ENCODE data around the gene ABHD12B. TPM values are rescaled to one million over a fixed set of nuclear protein-coding genes. Genes with fewer than 3 reads are reported as not detected.
A peak's percentile ranks its signal among the peaks of the same experiment; 100 is the strongest.
"Not testable (repeated sequence)": the region's sequence is repeated elsewhere in the genome, so short reads cannot be mapped to it uniquely, and the experiment has no call there.

ABHD12B gene
- total RNA-seq, 1 experiment from 2014 or later, result not detected

- no peak for DNase-seq (ENCODE audit: low read depth)
These were observed 63.5 kb downstream of the ABHD12B start for GRCh38 chr14:50935126-50936015.

GRCh38 chr14:50936016-50936340, 64.1 kb downstream of the ABHD12B start:
- DNase-seq (ENCODE audit: low read depth), result no peak

GRCh38 chr14:50936882-50937281, 65.0 kb downstream of the ABHD12B start:
- DNase-seq (ENCODE audit: low read depth), result no peak

GRCh38 chr14:50937325-50937724, 65.5 kb downstream of the ABHD12B start:
- DNase-seq (ENCODE audit: low read depth), result peak; percentile 62

- no peak for DNase-seq (ENCODE audit: low read depth)
These were observed 65.9 kb downstream of the ABHD12B start for GRCh38 chr14:50937800-50938199.

GRCh38 chr14:50941151-50941550, 69.3 kb downstream of the ABHD12B start:
- DNase-seq (ENCODE audit: low read depth), result peak; percentile 92

GRCh38 chr14:50941638-50942037, 69.8 kb downstream of the ABHD12B start:
- DNase-seq (ENCODE audit: low read depth), result not testable (repeated sequence)

- peak; percentile 60 for DNase-seq (ENCODE audit: low read depth)
These were observed 71.5 kb downstream of the ABHD12B start for GRCh38 chr14:50943261-50943942.

- DNase-seq (ENCODE audit: low read depth), result peak; percentile 74
These were observed 72.2 kb downstream of the ABHD12B start, which contains the start of gene PYGL for GRCh38 chr14:50943943-50944646. Gene PYGL, minus strand, starts transcription at chr14:50944483. Its CDS starts 80 bp downstream, at chr14:50944403.

- peak; percentile 74 for DNase-seq (ENCODE audit: low read depth)
These were observed 73.0 kb downstream of the ABHD12B start for GRCh38 chr14:50944647-50945413.

GRCh38 chr14:50946234-50946935, 74.5 kb downstream of the ABHD12B start:
- DNase-seq (ENCODE audit: low read depth), result no peak

GRCh38 chr14:50947446-50947845, 75.6 kb downstream of the ABHD12B start:
- no peak for DNase-seq (ENCODE audit: low read depth)

- DNase-seq (ENCODE audit: low read depth), result no peak
These were observed 76.4 kb downstream of the ABHD12B start for GRCh38 chr14:50948205-50948604.

- no peak for DNase-seq (ENCODE audit: low read depth)
These were observed 79.2 kb downstream of the ABHD12B start for GRCh38 chr14:50951032-50951431.

GRCh38 chr14:50953502-50953901, 81.6 kb downstream of the ABHD12B start:
- DNase-seq (ENCODE audit: low read depth), result no peak

Other genes starting within 250 kb of the ABHD12B start
- gene SAV1, start 203.7 kb upstream of the ABHD12B start, total RNA-seq (2014; rRNA removed; shearing (Covaris generic)), result 9.2 and 14.1 TPM in 2 replicates
- 7.1 and 16.0 TPM in 2 replicates for gene NIN, start 40.9 kb upstream of the ABHD12B start, total RNA-seq (2014; rRNA removed; shearing (Covaris generic))
- gene PYGL, start 72.4 kb downstream of the ABHD12B start, total RNA-seq (2014; rRNA removed; shearing (Covaris generic)), result 44.9 and 75.8 TPM in 2 replicates
- 1.3 and 2.0 TPM in 2 replicates for gene TRIM9, start 223.1 kb downstream of the ABHD12B start, total RNA-seq (2014; rRNA removed; shearing (Covaris generic))